Astrocyte of the spinal cord (primary cell): ENCODE measurements around the gene RHBDF2.

Experiments used
- DNase-seq: peaks from one replicate; pipeline ENCODE4 v3.0.0; 2011; ENCODE audit warnings: low read depth, low spot score
- H3K4me3 ChIP-seq: 2 replicates; pipeline ENCODE4 v1.5.1; 2011; ENCODE audit warnings: low read depth, mild to moderate bottlenecking, low read length, moderate library complexity
- in situ Hi-C: cut with HindIII; loops from 2 replicates; pipeline ENCODE4 v1.10.0; 2017; ENCODE audit warnings: low sequenced_read_pairs
- TF ChIP-seq, protein P1 (sequence below): IDR thresholded peaks from 2 replicates; pipeline ENCODE4 v1.5.1; 2012; ENCODE audit warnings: low read depth, mild to moderate bottlenecking, low read length, inconsistent platforms

RHBDF2 gene

GRCh38 chr17:76485569-76485968 is 15.7 kb downstream of the RHBDF2 start:
- DNase-seq: no peak
- TF ChIP-seq, protein P1, sequence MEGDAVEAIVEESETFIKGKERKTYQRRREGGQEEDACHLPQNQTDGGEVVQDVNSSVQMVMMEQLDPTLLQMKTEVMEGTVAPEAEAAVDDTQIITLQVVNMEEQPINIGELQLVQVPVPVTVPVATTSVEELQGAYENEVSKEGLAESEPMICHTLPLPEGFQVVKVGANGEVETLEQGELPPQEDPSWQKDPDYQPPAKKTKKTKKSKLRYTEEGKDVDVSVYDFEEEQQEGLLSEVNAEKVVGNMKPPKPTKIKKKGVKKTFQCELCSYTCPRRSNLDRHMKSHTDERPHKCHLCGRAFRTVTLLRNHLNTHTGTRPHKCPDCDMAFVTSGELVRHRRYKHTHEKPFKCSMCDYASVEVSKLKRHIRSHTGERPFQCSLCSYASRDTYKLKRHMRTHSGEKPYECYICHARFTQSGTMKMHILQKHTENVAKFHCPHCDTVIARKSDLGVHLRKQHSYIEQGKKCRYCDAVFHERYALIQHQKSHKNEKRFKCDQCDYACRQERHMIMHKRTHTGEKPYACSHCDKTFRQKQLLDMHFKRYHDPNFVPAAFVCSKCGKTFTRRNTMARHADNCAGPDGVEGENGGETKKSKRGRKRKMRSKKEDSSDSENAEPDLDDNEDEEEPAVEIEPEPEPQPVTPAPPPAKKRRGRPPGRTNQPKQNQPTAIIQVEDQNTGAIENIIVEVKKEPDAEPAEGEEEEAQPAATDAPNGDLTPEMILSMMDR: no peak
- no peak overlapping the region for H3K4me3 ChIP-seq
- in situ Hi-C loops: no loop called here

DNA sequence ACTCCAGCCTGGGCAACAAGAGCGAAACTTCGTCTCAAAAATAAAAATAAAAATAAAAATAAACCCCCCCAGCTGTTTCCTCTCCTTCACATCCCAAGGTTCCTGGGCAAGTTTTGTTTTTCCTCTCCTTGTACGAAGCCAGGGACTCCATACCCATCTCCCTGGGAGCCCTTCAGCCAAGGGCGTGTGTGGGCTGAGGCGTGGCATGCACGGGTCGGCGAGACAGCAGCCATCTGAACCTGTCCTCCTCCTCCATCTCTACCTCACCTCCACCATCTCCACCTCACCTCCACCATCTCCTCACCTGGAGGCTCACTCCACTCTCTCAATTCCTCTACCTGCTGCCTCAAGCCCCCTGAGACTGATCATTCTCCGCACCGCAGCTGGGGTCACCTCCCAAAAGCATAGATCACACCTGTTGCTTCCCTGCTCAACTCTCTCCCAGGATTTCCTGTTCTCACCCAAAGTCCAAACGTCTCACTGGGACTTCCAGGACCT is 16.9 kb downstream of the RHBDF2 start:
- H3K4me3 ChIP-seq: no peak overlapping the region
- TF ChIP-seq, protein P1: no peak
- in situ Hi-C loops: no loop called here
- no peak for DNase-seq

DNA sequence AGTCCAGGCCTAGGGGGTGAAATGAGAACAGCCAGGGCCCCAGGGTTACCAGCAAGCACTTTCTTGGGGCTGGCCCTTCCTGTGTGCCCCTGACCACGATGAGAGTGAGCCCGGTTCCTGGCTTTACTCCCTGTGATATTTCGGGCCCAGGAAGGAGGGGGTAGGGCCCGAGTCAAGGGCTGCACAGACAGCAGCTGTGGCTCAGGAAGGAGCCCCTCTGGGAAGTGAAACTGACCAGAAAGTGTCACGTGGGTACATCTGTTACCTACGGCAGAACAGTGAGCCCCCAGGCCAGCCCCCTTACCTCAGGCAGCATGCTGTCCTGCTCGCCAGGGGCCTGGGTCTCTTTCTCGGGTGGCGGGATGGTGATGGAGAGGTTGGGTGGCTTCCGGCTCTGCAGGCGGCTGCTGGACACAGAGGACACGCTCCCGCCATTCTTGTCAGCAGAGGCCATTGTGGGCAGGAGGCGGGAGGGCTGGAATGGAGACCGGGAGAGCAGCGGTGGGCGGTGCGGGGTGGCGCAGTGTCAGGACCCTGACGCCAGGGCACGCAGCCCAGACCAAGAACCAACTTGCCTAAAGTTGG is 20.1 kb downstream of the RHBDF2 start:
- DNase-seq: no peak
- no peak overlapping the region for H3K4me3 ChIP-seq
- in situ Hi-C loops: no loop called here
- TF ChIP-seq, protein P1: no peak

GRCh38 chr17:76480632-76481031 is 20.6 kb downstream of the RHBDF2 start:
- DNase-seq: no peak
- in situ Hi-C loops: no loop called here
- TF ChIP-seq, protein P1: no peak
- H3K4me3 ChIP-seq: no peak overlapping the region

DNA sequence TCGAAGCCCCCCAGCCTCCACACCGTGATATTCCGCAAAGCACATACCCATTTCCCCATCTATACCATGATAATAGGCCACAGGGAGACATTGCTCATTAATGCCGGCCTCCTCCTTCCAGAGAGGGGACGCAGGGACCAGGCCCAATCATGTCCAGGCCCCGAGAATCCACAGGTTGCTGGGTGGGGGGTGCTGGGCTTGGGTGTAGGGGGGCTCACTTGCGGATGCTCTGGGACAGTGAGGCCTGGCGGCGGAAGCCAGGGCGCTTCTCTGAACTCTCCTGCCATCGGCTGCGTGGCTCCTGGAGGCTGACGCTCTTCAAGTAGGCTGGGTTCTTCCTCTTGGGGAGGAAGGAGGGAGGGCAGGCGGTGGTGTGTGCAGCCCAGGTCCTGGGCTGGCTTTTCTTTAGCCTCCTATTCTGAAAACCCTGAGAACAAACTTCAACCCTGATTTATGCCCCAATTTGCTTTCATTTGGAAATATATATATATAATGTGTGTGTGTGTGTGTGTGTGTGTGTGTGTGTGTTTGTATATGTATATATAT is 21.6 kb downstream of the RHBDF2 start:
- TF ChIP-seq, protein P1: no peak
- in situ Hi-C loops: no loop called here
- no peak for DNase-seq
- H3K4me3 ChIP-seq: no peak overlapping the region

DNA sequence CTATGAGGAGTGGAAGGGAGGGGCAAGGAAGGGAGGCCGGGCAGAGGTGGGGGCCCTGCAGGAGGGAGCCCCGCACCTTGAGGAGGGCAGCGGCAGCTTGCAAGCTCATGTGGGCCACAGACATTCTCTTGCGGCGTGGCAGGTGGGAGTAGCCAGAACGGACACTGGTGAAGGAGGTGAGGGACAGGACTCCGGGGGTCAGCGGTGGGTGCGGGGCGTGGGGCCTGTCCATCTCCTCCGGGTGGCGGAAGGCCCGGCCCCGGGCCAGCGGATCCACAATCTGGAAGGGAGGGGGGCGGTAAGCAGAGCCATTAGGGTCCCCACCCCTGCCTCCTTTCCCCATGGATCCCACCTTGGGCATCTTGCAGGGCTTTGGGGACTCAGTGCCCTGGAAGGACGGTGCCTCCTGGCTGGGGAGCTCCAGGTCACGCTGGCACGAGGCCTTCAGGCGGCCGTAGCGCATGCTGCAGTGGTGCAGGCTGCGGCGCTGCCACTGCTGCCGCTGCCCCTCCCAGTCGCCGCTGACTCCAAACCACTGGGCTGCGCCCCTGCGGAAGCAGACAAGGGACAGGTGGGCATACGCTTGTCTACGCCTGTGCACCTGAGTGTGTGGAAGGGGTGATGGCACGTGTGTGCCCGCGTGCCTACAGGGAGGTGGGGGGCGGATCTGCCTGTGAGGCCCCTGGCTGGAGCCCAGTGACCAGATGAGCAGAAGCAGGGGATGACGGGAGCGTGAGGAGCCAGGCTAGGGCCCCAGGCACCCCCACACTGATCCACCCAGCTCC is 22.3 kb downstream of the RHBDF2 start:
- TF ChIP-seq, protein P1: no peak
- DNase-seq: no peak
- in situ Hi-C loops: no loop called here
- no peak overlapping the region for H3K4me3 ChIP-seq
